ENCODE data around the gene MDFIC. TPM values are rescaled to one million over a fixed set of nuclear protein-coding genes. Genes with fewer than 3 reads are reported as not detected.

The MDFIC gene
- total RNA-seq, 1 donor from 2014 or later = 18.5 TPM

GRCh38 chr7:114973147-114973546, 51.3 kb downstream of the MDFIC start:
- H3K36me3 Mint-ChIP-seq (ENCODE audit: unreplicated experiment) = peaks cover 3% of the 10 kb centered on the region
- peaks cover 16% of the 10 kb centered on the region for H3K4me1 Mint-ChIP-seq (ENCODE audit: unreplicated experiment)
- TF ChIP-seq CTCF (IDR thresholded peaks at IDR 0.05) = no peak
- no peaks in the 10 kb centered on the region for H3K27me3 Mint-ChIP-seq (ENCODE audit: unreplicated experiment)
- H3K9me3 Mint-ChIP-seq (ENCODE audit: unreplicated experiment) = no peaks in the 10 kb centered on the region
- no peak for DNase-seq (ENCODE audit: extremely low spot score, unreplicated experiment)
- H3K4me3 Mint-ChIP-seq (ENCODE audit: unreplicated experiment) = no peak overlapping the region
- peak overlapping the region; percentile 55 for H3K27ac Mint-ChIP-seq (ENCODE audit: unreplicated experiment)

GRCh38 chr7:114975401-114975800, 53.5 kb downstream of the MDFIC start:
- H3K4me1 Mint-ChIP-seq (ENCODE audit: unreplicated experiment) = peaks cover 16% of the 10 kb centered on the region
- no peaks in the 10 kb centered on the region for H3K27me3 Mint-ChIP-seq (ENCODE audit: unreplicated experiment)
- no peak overlapping the region for H3K4me3 Mint-ChIP-seq (ENCODE audit: unreplicated experiment)
- H3K36me3 Mint-ChIP-seq (ENCODE audit: unreplicated experiment) = peaks cover 6% of the 10 kb centered on the region
- no peak for TF ChIP-seq CTCF (IDR thresholded peaks at IDR 0.05)
- H3K9me3 Mint-ChIP-seq (ENCODE audit: unreplicated experiment) = no peaks in the 10 kb centered on the region
- H3K27ac Mint-ChIP-seq (ENCODE audit: unreplicated experiment) = no peak overlapping the region
- no peak for DNase-seq (ENCODE audit: extremely low spot score, unreplicated experiment)

GRCh38 chr7:114976666-114977065, 54.8 kb downstream of the MDFIC start:
- no peak overlapping the region for H3K27ac Mint-ChIP-seq (ENCODE audit: unreplicated experiment)
- H3K27me3 Mint-ChIP-seq (ENCODE audit: unreplicated experiment) = no peaks in the 10 kb centered on the region
- no peaks in the 10 kb centered on the region for H3K9me3 Mint-ChIP-seq (ENCODE audit: unreplicated experiment)
- H3K4me3 Mint-ChIP-seq (ENCODE audit: unreplicated experiment) = no peak overlapping the region
- TF ChIP-seq CTCF (IDR thresholded peaks at IDR 0.05) = no peak
- H3K4me1 Mint-ChIP-seq (ENCODE audit: unreplicated experiment) = peaks cover 16% of the 10 kb centered on the region
- H3K36me3 Mint-ChIP-seq (ENCODE audit: unreplicated experiment) = peaks cover 9% of the 10 kb centered on the region
- DNase-seq (ENCODE audit: extremely low spot score, unreplicated experiment) = no peak

- no peak overlapping the region for H3K4me3 Mint-ChIP-seq (ENCODE audit: unreplicated experiment)
- no peak for DNase-seq (ENCODE audit: extremely low spot score, unreplicated experiment)
- TF ChIP-seq CTCF (IDR thresholded peaks at IDR 0.05) = no peak
- H3K36me3 Mint-ChIP-seq (ENCODE audit: unreplicated experiment) = peaks cover 9% of the 10 kb centered on the region
- H3K27ac Mint-ChIP-seq (ENCODE audit: unreplicated experiment) = no peak overlapping the region
- H3K4me1 Mint-ChIP-seq (ENCODE audit: unreplicated experiment) = peaks cover 16% of the 10 kb centered on the region
- no peaks in the 10 kb centered on the region for H3K27me3 Mint-ChIP-seq (ENCODE audit: unreplicated experiment)
- H3K9me3 Mint-ChIP-seq (ENCODE audit: unreplicated experiment) = no peaks in the 10 kb centered on the region
Observed at GRCh38 chr7:114977277-114977676, 55.4 kb downstream of the MDFIC start.

GRCh38 chr7:114979388-114979787, 57.5 kb downstream of the MDFIC start:
- no peak for TF ChIP-seq CTCF (IDR thresholded peaks at IDR 0.05)
- H3K4me1 Mint-ChIP-seq (ENCODE audit: unreplicated experiment) = no peaks in the 10 kb centered on the region
- no peaks in the 10 kb centered on the region for H3K27me3 Mint-ChIP-seq (ENCODE audit: unreplicated experiment)
- DNase-seq (ENCODE audit: extremely low spot score, unreplicated experiment) = no peak
- H3K4me3 Mint-ChIP-seq (ENCODE audit: unreplicated experiment) = no peak overlapping the region
- H3K9me3 Mint-ChIP-seq (ENCODE audit: unreplicated experiment) = no peaks in the 10 kb centered on the region
- H3K36me3 Mint-ChIP-seq (ENCODE audit: unreplicated experiment) = peaks cover 14% of the 10 kb centered on the region
- no peak overlapping the region for H3K27ac Mint-ChIP-seq (ENCODE audit: unreplicated experiment)

Data from osteocyte (in vitro differentiated cells).